ENCODE measurements around the gene INPP1. TPM values are rescaled to one million over a fixed set of nuclear protein-coding genes. Genes with fewer than 3 reads are reported as not detected.

Gene INPP1
- polyA plus RNA-seq, 1 of the 3 experiments (the other 2 are of a cell fraction), result 6.4 TPM

DNA sequence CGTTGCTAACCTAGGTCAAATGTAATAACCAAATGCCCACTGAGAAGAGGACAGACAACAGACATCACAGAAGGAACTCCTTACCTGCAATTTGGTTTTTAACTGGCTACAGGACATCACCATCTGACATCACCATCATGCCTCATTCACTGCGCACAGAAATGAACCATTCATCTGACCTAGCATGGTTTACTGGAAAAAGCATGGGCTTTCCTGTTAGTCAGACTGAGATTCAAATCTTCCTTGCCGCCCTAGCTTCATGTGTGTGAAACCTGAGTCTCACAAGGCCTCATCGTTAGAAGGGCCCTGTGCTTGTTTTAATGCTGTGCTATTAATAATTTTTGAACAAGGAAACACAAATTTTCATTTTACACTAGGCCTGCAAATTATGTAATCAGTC is 22.7 kb upstream of the INPP1 start:
- no peaks in the 10 kb centered on the region for H3K9me3 ChIP-seq
- no peak overlapping the region for H3K4me3 ChIP-seq (ENCODE audit: low read depth in 2 of 2, low read length in 1 of 2)
- H3K27ac ChIP-seq (ENCODE audit: low read depth in 2 of 2, low read length in 1 of 2), result peak overlapping the region; percentile 55 to 83; a peak in 3 of 4 replicates
- H3K79me2 ChIP-seq (ENCODE audit: insufficient read depth), result peaks cover 30% of the 10 kb centered on the region
- WGBS (ENCODE audit: low lambda C conversion rate), result 94% methylated on average over 4 of the region's 4 CpGs
- H3K9ac ChIP-seq, result 0 out of 2 replicates have a peak overlapping the region, but pooled peaks have one; percentile 42
- no peaks in the 10 kb centered on the region for H3K27me3 ChIP-seq (ENCODE audit: insufficient read depth)
- H3K4me2 ChIP-seq, result peak overlapping the region; percentile 90; the same call in 1 of the 2 replicates
- CTCF ChIA-PET, result interaction anchor here (0.6 to 3.4 kb wide), 9 partner anchors 9 to 49 kb away, joined by 3 to 25 read pairs (median 9); partner anchors contain the start of gene INPP1
- H2AFZ ChIP-seq (ENCODE audit: low read depth), result peak overlapping the region; percentile 99
- POLR2A ChIA-PET, result interaction anchor here (1.2 kb wide), 1 partner anchor 39 kb away, joined by 4 read pairs; no protein-coding TSS in a partner anchor
- H3K36me3 ChIP-seq (replicated peaks in 1 of 2; ENCODE audit: control insufficient read depth in 1 of 2, insufficient read depth in 2 of 2, low read length in 1 of 2), result no peaks in the 10 kb centered on the region
- H3K4me1 ChIP-seq (ENCODE audit: control insufficient read depth in 1 of 2, insufficient read depth in 2 of 2, low read depth in 1 of 2, low read length in 1 of 2), result peaks cover 0 to 7% of the 10 kb centered on the region in 2 experiments; a peak in 2 of 4 replicates
- TF ChIP-seq JUND (IDR thresholded peaks at IDR 0.05), result no peak
- TF ChIP-seq POLR2AphosphoS5 (IDR thresholded peaks at IDR 0.05; ENCODE audit: low read depth, low read length), result no peak
- TF ChIP-seq, protein P1, sequence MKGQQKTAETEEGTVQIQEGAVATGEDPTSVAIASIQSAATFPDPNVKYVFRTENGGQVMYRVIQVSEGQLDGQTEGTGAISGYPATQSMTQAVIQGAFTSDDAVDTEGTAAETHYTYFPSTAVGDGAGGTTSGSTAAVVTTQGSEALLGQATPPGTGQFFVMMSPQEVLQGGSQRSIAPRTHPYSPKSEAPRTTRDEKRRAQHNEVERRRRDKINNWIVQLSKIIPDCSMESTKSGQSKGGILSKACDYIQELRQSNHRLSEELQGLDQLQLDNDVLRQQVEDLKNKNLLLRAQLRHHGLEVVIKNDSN (IDR thresholded peaks at IDR 0.05; ENCODE audit: borderline replicate concordance, low read depth), result no peak
- no peak for TF ChIP-seq NFIC (IDR thresholded peaks at IDR 0.05; ENCODE audit: borderline replicate concordance)
- no peak for TF ChIP-seq RFX5 (IDR thresholded peaks at IDR 0.05; ENCODE audit: low read length)
- TF ChIP-seq, protein P2, sequence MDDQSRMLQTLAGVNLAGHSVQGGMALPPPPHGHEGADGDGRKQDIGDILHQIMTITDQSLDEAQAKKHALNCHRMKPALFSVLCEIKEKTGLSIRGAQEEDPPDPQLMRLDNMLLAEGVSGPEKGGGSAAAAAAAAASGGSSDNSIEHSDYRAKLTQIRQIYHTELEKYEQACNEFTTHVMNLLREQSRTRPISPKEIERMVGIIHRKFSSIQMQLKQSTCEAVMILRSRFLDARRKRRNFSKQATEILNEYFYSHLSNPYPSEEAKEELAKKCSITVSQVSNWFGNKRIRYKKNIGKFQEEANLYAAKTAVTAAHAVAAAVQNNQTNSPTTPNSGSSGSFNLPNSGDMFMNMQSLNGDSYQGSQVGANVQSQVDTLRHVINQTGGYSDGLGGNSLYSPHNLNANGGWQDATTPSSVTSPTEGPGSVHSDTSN (IDR thresholded peaks at IDR 0.05), result no peak
- TF ChIP-seq, protein P3, sequence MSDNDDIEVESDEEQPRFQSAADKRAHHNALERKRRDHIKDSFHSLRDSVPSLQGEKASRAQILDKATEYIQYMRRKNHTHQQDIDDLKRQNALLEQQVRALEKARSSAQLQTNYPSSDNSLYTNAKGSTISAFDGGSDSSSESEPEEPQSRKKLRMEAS (IDR thresholded peaks at IDR 0.05; ENCODE audit: low read depth), result no peak
- no peak for TF ChIP-seq MXI1 (IDR thresholded peaks at IDR 0.05; ENCODE audit: low read depth, low read length)
- no peak for TF ChIP-seq TAF1 (IDR thresholded peaks at IDR 0.05; ENCODE audit: borderline replicate concordance, low read depth, low read length)
- TF ChIP-seq, protein P4, sequence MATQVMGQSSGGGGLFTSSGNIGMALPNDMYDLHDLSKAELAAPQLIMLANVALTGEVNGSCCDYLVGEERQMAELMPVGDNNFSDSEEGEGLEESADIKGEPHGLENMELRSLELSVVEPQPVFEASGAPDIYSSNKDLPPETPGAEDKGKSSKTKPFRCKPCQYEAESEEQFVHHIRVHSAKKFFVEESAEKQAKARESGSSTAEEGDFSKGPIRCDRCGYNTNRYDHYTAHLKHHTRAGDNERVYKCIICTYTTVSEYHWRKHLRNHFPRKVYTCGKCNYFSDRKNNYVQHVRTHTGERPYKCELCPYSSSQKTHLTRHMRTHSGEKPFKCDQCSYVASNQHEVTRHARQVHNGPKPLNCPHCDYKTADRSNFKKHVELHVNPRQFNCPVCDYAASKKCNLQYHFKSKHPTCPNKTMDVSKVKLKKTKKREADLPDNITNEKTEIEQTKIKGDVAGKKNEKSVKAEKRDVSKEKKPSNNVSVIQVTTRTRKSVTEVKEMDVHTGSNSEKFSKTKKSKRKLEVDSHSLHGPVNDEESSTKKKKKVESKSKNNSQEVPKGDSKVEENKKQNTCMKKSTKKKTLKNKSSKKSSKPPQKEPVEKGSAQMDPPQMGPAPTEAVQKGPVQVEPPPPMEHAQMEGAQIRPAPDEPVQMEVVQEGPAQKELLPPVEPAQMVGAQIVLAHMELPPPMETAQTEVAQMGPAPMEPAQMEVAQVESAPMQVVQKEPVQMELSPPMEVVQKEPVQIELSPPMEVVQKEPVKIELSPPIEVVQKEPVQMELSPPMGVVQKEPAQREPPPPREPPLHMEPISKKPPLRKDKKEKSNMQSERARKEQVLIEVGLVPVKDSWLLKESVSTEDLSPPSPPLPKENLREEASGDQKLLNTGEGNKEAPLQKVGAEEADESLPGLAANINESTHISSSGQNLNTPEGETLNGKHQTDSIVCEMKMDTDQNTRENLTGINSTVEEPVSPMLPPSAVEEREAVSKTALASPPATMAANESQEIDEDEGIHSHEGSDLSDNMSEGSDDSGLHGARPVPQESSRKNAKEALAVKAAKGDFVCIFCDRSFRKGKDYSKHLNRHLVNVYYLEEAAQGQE (IDR thresholded peaks at IDR 0.05; ENCODE audit: low read depth, low read length), result no peak
- no peak for TF ChIP-seq GABPA (IDR thresholded peaks at IDR 0.05; ENCODE audit: low read depth)
- no peak for TF ChIP-seq SMC3 (IDR thresholded peaks at IDR 0.05; ENCODE audit: low read depth, low read length)
- TF ChIP-seq ELF1 (IDR thresholded peaks at IDR 0.05), result no peak
- no peaks in the 10 kb centered on the region for H3K9me2 ChIP-seq
- H3F3A ChIP-seq (replicated peaks; ENCODE audit: insufficient read depth), result peaks cover 8% of the 10 kb centered on the region
- no peaks in the 10 kb centered on the region for H4K20me1 ChIP-seq (ENCODE audit: insufficient read depth)
- DNase-seq, result no peak
